Parathyroid adenoma (tissue), 2 donors: ENCODE measurements around the gene CXCR4.
"Not testable (repeated sequence)": the region's sequence is repeated elsewhere in the genome, so short reads cannot be mapped to it uniquely, and the experiment has no call there.

ENCODE experiments used
- H2AFZ ChIP-seq: fragments of 300-600 bp; sonication (generic); one replicate; pipeline ENCODE4 v1.7.0; 2017; ENCODE audit warnings: antibody characterized with exemption, mild to moderate bottlenecking
- H3K27ac ChIP-seq: fragments of 300-600 bp; sonication (generic); one replicate; pipeline ENCODE4 v1.7.0; 2017
- H3K27me3 ChIP-seq: fragments of 300-600 bp; sonication (generic); one replicate; pipeline ENCODE4 v1.7.0; 2017; ENCODE audit warnings: low read length; ENCODE audit not compliant: control insufficient read depth, insufficient read depth
- H3K36me3 ChIP-seq: fragments of 300-600 bp; sonication (generic); one replicate; pipeline ENCODE4 v1.7.0; 2017; ENCODE audit warnings: low read length; ENCODE audit not compliant: control insufficient read depth, insufficient read depth
- H3K4me1 ChIP-seq: fragments of 300-600 bp; sonication (generic); one replicate; pipeline ENCODE4 v1.7.0; 2017; ENCODE audit warnings: control low read depth
- H3K4me2 ChIP-seq: fragments of 300-600 bp; sonication (generic); one replicate; pipeline ENCODE4 v1.7.0; 2017; ENCODE audit warnings: low read length
- H3K4me3 ChIP-seq: fragments of 300-600 bp; sonication (generic); one replicate; pipeline ENCODE4 v1.7.0; 2017; ENCODE audit warnings: low read depth, low read length
- H3K79me2 ChIP-seq: fragments of 300-600 bp; sonication (generic); one replicate; pipeline ENCODE4 v1.7.0; 2017; ENCODE audit warnings: control low read depth
- H3K9ac ChIP-seq: fragments of 300-600 bp; sonication (generic); one replicate; pipeline ENCODE4 v1.7.0; 2017; ENCODE audit warnings: mild to moderate bottlenecking
- H3K9me3 ChIP-seq: fragments of 300-600 bp; sonication (generic); one replicate; pipeline ENCODE4 v1.7.0; 2017; ENCODE audit warnings: low read length; ENCODE audit not compliant: control insufficient read depth
- TF ChIP-seq, protein P1 (sequence below): fragments of 300-600 bp; sonication (generic); IDR thresholded peaks from one replicate; pipeline ENCODE4 v1.7.0; 2017; ENCODE audit warnings: antibody characterized with exemption, mild to moderate bottlenecking
- donor health status: primary hyperparathyroidism.

Gene CXCR4

DNA sequence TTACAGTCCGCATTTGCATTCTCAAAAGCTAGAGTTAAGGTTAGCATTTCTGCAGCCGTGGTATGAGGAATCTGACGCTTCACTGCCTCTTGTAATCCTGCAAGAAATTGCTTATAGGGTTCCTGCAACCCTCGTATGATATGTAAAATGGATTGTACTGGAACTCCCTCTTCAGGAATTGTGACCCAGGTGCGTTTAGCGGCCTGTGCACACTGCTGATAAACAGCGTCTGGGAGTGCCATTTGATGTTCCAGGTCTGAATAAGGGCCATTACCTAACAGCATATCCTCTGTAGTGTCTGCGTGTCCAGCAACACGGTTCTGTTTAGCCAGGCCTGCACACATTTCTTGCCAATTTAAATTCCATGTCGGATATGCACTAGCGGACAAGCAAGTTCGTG, 42.5 kb downstream of the CXCR4 start:
- H3K27ac ChIP-seq, result no peak overlapping the region
- H3K4me1 ChIP-seq, result no peaks in the 10 kb centered on the region
- no peak overlapping the region for H2AFZ ChIP-seq
- no peak overlapping the region for H3K4me3 ChIP-seq
- H3K9me3 ChIP-seq, result no peaks in the 10 kb centered on the region
- TF ChIP-seq, protein P1, sequence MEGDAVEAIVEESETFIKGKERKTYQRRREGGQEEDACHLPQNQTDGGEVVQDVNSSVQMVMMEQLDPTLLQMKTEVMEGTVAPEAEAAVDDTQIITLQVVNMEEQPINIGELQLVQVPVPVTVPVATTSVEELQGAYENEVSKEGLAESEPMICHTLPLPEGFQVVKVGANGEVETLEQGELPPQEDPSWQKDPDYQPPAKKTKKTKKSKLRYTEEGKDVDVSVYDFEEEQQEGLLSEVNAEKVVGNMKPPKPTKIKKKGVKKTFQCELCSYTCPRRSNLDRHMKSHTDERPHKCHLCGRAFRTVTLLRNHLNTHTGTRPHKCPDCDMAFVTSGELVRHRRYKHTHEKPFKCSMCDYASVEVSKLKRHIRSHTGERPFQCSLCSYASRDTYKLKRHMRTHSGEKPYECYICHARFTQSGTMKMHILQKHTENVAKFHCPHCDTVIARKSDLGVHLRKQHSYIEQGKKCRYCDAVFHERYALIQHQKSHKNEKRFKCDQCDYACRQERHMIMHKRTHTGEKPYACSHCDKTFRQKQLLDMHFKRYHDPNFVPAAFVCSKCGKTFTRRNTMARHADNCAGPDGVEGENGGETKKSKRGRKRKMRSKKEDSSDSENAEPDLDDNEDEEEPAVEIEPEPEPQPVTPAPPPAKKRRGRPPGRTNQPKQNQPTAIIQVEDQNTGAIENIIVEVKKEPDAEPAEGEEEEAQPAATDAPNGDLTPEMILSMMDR, result no peak
- no peaks in the 10 kb centered on the region for H3K79me2 ChIP-seq
- no peak overlapping the region for H3K9ac ChIP-seq
- no peaks in the 10 kb centered on the region for H3K27me3 ChIP-seq
- no peak overlapping the region for H3K4me2 ChIP-seq
- H3K36me3 ChIP-seq, result no peaks in the 10 kb centered on the region

DNA sequence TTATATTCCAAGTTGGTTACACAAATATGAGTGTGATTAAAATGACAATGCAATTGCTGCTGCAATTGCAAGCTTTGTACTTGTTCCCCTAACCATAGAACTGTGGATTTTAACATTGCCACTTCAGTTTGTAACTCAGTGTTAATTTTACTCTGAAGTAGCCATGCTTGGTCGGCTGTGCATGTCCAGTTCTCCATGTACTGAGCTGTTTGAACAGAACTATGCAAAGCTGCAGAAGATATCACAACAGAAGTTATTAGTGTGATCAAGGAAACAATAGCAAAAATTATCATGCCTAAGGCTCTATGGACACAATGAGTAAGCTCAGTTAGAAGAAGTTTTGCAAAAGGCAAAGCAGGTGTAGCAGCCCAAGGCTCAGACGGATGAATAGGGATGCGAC, 45.3 kb downstream of the CXCR4 start:
- Histone ChIP-seq H3K36me3 (no peaks in the 10 kb centered on the region), H3K9me3 (no peaks in the 10 kb centered on the region), H3K4me1 (no peaks in the 10 kb centered on the region), H3K79me2 (no peaks in the 10 kb centered on the region), H3K27me3 (no peaks in the 10 kb centered on the region), H2AFZ (no peak overlapping the region), H3K4me3 (no peak overlapping the region), H3K27ac (no peak overlapping the region), H3K9ac (no peak overlapping the region), H3K4me2 (no peak overlapping the region)
- TF ChIP-seq, protein P1, result no peak

DNA sequence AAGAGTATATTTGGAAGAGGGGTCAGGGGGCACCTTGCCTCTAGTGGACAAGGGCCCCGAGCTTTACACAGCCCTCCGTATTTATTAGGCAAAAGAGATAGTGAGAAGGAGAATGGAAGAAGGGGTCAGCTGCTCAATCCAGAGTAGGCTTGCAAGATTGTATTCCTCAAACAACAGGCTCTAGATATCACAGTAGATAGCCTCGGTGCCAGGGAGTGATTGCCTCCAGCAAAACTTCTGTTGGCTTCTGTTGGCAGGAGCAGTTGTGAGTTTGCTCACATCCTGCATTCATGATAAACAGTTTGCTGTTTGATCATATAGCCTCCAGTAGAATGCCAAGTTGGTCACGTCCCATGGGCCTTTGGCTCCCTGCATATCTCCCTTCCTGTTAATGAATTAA, 46.1 kb downstream of the CXCR4 start:
- H3K36me3 ChIP-seq, H3K9me3 ChIP-seq, H3K79me2 ChIP-seq, H3K4me3 ChIP-seq, H3K27ac ChIP-seq, H3K27me3 ChIP-seq, H2AFZ ChIP-seq, H3K4me2 ChIP-seq, H3K9ac ChIP-seq, H3K4me1 ChIP-seq: not testable (repeated sequence)

DNA sequence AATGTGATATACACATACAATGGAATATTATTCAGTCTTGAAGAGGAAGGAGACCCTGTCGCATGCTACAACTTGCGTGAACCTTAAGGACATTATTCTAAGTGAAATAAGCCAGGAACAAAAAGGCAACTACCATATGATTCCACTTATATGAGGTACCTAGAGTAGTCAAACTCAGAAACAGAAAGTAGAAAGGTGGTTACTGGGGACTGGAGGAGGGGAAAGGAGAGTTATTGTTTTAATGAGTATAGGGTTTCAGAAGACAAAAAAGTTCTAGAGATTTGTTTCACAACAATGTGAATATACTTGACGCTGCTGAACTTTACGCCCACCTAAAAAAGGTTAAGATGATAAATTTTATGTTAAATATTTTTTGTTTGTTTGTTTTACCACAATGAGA, 47.0 kb downstream of the CXCR4 start:
- H3K4me2 ChIP-seq, result no peak overlapping the region
- H3K36me3 ChIP-seq, result no peaks in the 10 kb centered on the region
- no peak overlapping the region for H3K27ac ChIP-seq
- TF ChIP-seq, protein P1, result no peak
- no peak overlapping the region for H3K9ac ChIP-seq
- H3K9me3 ChIP-seq, result no peaks in the 10 kb centered on the region
- H3K4me1 ChIP-seq, result no peaks in the 10 kb centered on the region
- H3K79me2 ChIP-seq, result no peaks in the 10 kb centered on the region
- no peaks in the 10 kb centered on the region for H3K27me3 ChIP-seq
- no peak overlapping the region for H3K4me3 ChIP-seq
- H2AFZ ChIP-seq, result no peak overlapping the region

DNA sequence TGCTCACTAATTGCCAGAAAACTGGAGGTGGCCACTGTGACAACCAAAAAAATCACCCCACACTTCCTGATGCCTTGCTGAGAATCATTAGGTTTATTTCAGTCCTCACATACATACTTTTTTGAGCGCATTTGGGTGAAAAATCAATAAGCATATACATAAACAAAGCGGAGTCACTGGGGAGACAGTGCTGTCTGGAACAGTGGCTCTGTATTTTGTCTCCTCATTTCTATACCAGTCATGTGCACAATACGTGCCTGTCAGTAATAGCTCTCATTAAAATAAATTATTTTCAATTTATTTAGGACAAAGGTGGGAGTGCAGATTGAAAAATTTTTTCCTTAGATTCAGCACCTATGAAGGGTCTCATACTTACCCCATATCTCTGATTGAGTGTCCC, 48.2 kb downstream of the CXCR4 start:
- Histone ChIP-seq H3K27me3 (no peaks in the 10 kb centered on the region), H3K79me2 (no peaks in the 10 kb centered on the region), H3K4me1 (no peaks in the 10 kb centered on the region), H3K27ac (no peak overlapping the region), H3K36me3 (no peaks in the 10 kb centered on the region), H3K9ac (no peak overlapping the region), H3K4me3 (no peak overlapping the region), H3K9me3 (no peaks in the 10 kb centered on the region), H2AFZ (no peak overlapping the region), H3K4me2 (no peak overlapping the region)
- TF ChIP-seq, protein P1, result no peak
